HepG2 (cell line): Measurements from ENCODE around the gene CCDC192. TPM values are rescaled to one million over a fixed set of nuclear protein-coding genes. Genes with fewer than 3 reads are reported as not detected.

Source experiments
- ATAC-seq: fragments of 200-7000 bp; cut with Tn5 transposase; 3 replicates; pipeline ENCODE4 v1.9.1; 2020; ENCODE audit warnings: mild to moderate bottlenecking, moderate library complexity
- BruUV-seq: library from RNA; stranded (reverse); fragments of 400-500 nt; replicated peaks from 2 replicates; lab custom pipeline; 2021; lab: Mats Ljungman, UMichigan
- CTCF ChIA-PET: fragments of 300-600 bp; formaldehyde crosslinking; extraction: SDS; loops from one replicate; lab custom pipeline; 2021; ENCODE audit warnings: low total read pairs, inconsistent platforms, low intra/inter-chr PET ratio; lab: Yijun Ruan, JAX
- POLR2A ChIA-PET: fragments of 350-600 bp; sonication (Branson Sonifier 250); formaldehyde crosslinking; loops from one replicate; lab custom pipeline; 2020; ENCODE audit warnings: antibody characterized with exemption, inconsistent platforms; lab: Yijun Ruan, JAX
- DNase-seq: peaks from one replicate; pipeline ENCODE4 v3.0.0-alpha.2; 2015; ENCODE audit warnings: low spot score
- FAIRE-seq: peaks from 3 replicates; lab custom pipeline; 2011; peaks lifted over from hg19 to GRCh38; lab: Jason Lieb, UNC
- H2AFZ ChIP-seq: one replicate; pipeline ENCODE4 v1.6.1; 2011; ENCODE audit warnings: low read length, inconsistent platforms
- H3K27ac ChIP-seq: fragments of 300-600 bp; 3 replicates; pipeline ENCODE4 v1.8.0; 2011; ENCODE audit warnings: mixed run types, mild to moderate bottlenecking, mixed read lengths, low read length, inconsistent platforms; ENCODE audit not compliant: insufficient read depth; ENCODE audit errors: extremely low read length
- H3K27me3 ChIP-seq, 2 experiments: fragments of 200-600 bp in 1 of 2; 2 replicates in 1 of 2; 3 replicates in 1 of 2; pipeline versions ENCODE4 v1.6.0 to v1.8.0; 2011; ENCODE audit warnings: low read length in 2 of 2, mild to moderate bottlenecking in 2 of 2, moderate library complexity in 2 of 2, inconsistent platforms in 1 of 2; ENCODE audit not compliant: insufficient read depth in 2 of 2, control insufficient read depth in 1 of 2
- H3K36me3 ChIP-seq, 2 experiments: fragments of 200-600 bp in 1 of 2; replicated peaks in 1 of 2; 2 replicates in 1 of 2; 3 replicates in 1 of 2; pipeline versions ENCODE4 v1.5.1 to v1.8.0; 2011; ENCODE audit warnings: low read length in 2 of 2, inconsistent platforms in 1 of 2; ENCODE audit not compliant: insufficient read depth in 2 of 2, control insufficient read depth in 1 of 2
- H3K4me1 ChIP-seq: 2 replicates; pipeline ENCODE4 v1.5.1; 2012; ENCODE audit warnings: low read length, inconsistent platforms; ENCODE audit not compliant: insufficient read depth
- H3K4me2 ChIP-seq: 2 replicates; pipeline ENCODE4 v1.6.0; 2011; ENCODE audit warnings: low read depth, low read length, inconsistent platforms
- H3K4me3 ChIP-seq, 3 experiments: fragments of 200-600 bp in 1 of 3; sonication (generic), shearing (Covaris generic) in 1 of 3; replicated peaks in 1 of 3; 2 replicates each; pipeline ENCODE4 v1.5.1; 2011 to 2016; ENCODE audit warnings: low read length in 3 of 3, inconsistent platforms in 2 of 3, low read depth in 2 of 3, mild to moderate bottlenecking in 2 of 3, control low read depth in 1 of 3, mixed read lengths in 1 of 3; ENCODE audit not compliant: insufficient read depth in 1 of 3
- H3K79me2 ChIP-seq: one replicate; pipeline ENCODE4 v1.6.1; 2011; ENCODE audit warnings: low read length, inconsistent platforms; ENCODE audit not compliant: insufficient read depth
- H3K9ac ChIP-seq: 2 replicates; pipeline ENCODE4 v1.6.0; 2011; ENCODE audit warnings: mild to moderate bottlenecking, low read depth, low read length, inconsistent platforms; ENCODE audit not compliant: insufficient read depth
- H3K9me3 ChIP-seq: 2 replicates; pipeline ENCODE4 v1.5.1; 2012; ENCODE audit warnings: mild to moderate bottlenecking, low read length
- H4K20me1 ChIP-seq: 2 replicates; pipeline ENCODE4 v1.6.0; 2011; ENCODE audit warnings: inconsistent platforms, mild to moderate bottlenecking, low read length, moderate library complexity; ENCODE audit not compliant: insufficient read depth
- KDM5B ChIP-seq: sonication (generic); formaldehyde crosslinking; IDR thresholded peaks from 2 replicates; pipeline ENCODE4 v1.4.0; 2020; ENCODE audit warnings: missing genetic modification reagents, mild to moderate bottlenecking, borderline replicate concordance
- NFAT5 ChIP-seq: sonication (generic); formaldehyde crosslinking; IDR thresholded peaks from 2 replicates; pipeline ENCODE4 v1.4.0; 2020; ENCODE audit warnings: missing genetic modification reagents
- NFATC3 ChIP-seq: sonication (generic); formaldehyde crosslinking; IDR thresholded peaks from 2 replicates; pipeline ENCODE4 v1.5.1; 2020; ENCODE audit warnings: mild to moderate bottlenecking, missing genetic modification reagents
- NFIC ChIP-seq: IDR thresholded peaks from 2 replicates; pipeline ENCODE4 v1.6.1; 2012; ENCODE audit warnings: mild to moderate bottlenecking, low read length, inconsistent platforms
- ONECUT2 ChIP-seq: sonication (generic); formaldehyde crosslinking; IDR thresholded peaks from 2 replicates; pipeline ENCODE4 v1.4.0; 2020; ENCODE audit warnings: missing genetic modification reagents
- PHF5A ChIP-seq: IDR thresholded peaks from one replicate; pipeline ENCODE4 v1.6.1; 2018; ENCODE audit warnings: low read depth, missing genetic modification reagents; ENCODE audit not compliant: unreplicated experiment
- PLSCR1 ChIP-seq: sonication (generic); formaldehyde crosslinking; IDR thresholded peaks from 2 replicates; pipeline ENCODE4 v1.5.0; 2020; ENCODE audit warnings: missing genetic modification reagents, mild to moderate bottlenecking, borderline replicate concordance
- SMAD9 ChIP-seq: sonication (generic); formaldehyde crosslinking; IDR thresholded peaks from 2 replicates; pipeline ENCODE4 v1.5.1; 2020; ENCODE audit warnings: mild to moderate bottlenecking, missing genetic modification reagents
- ZFP37 ChIP-seq: sonication (generic); formaldehyde crosslinking; IDR thresholded peaks from 2 replicates; pipeline ENCODE4 v1.4.0; 2020; ENCODE audit warnings: missing genetic modification reagents, borderline replicate concordance
- ZNF337 ChIP-seq: sonication (generic); formaldehyde crosslinking; IDR thresholded peaks from 2 replicates; pipeline ENCODE4 v1.5.1; 2020; ENCODE audit warnings: missing genetic modification reagents, low read depth, mild to moderate bottlenecking, borderline replicate concordance
- ZNF362 ChIP-seq: sonication (generic); formaldehyde crosslinking; IDR thresholded peaks from 2 replicates; pipeline ENCODE4 v1.4.0; 2020; ENCODE audit warnings: missing genetic modification reagents, mild to moderate bottlenecking, borderline replicate concordance
- ZNF577 ChIP-seq: sonication (generic); formaldehyde crosslinking; IDR thresholded peaks from 2 replicates; pipeline ENCODE4 v1.4.0; 2020; ENCODE audit warnings: mild to moderate bottlenecking, low read depth, missing genetic modification reagents, borderline replicate concordance
- ZSCAN30 ChIP-seq: sonication (generic); formaldehyde crosslinking; IDR thresholded peaks from 2 replicates; pipeline ENCODE4 v1.5.0; 2020; ENCODE audit warnings: mild to moderate bottlenecking, missing genetic modification reagents
- WGBS: methylation state at CpG from one replicate; pipeline ENCODE4 v1.1.6; 2017; ENCODE audit warnings: low lambda C conversion rate; 5-methylcytosine and 5-hydroxymethylcytosine counted together
- in situ Hi-C: cut with HindIII; loops from 2 replicates; pipeline ENCODE4 v1.10.0; 2017; ENCODE audit warnings: low pct_unique_long_range_greater_than_20kb; ENCODE audit not compliant: extremely low pct_ligation_motif_present
- intact Hi-C: fragments of 100-400 bp; cut with micrococcal nuclease; formaldehyde crosslinking; loops from one replicate; pipeline ENCODE4 v1.10.0; 2022; ENCODE audit not compliant: unreplicated experiment
- polyA plus RNA-seq, 8 experiments: library from polyadenylated mRNA; depleted of rRNA in 3 of 8; stranded (reverse) in 7 of 8; unstranded in 1 of 8; fragments of >200 nt; fragmentation: Illumina TruSeq in 4 of 8; extraction: Trizol in 4 of 8; gene quantifications; 2 replicates each; pipeline versions ENCODE4 v1.2.1 to v1.2.3, GENCODE V29; 2011 to 2016; ENCODE audit warnings: low read depth in 4 of 8, missing spikeins in 1 of 8, mixed read lengths in 1 of 8; ENCODE audit not compliant: insufficient read depth in 1 of 8
- total RNA-seq, 5 experiments: library from RNA; depleted of rRNA; stranded (reverse); fragments of >200 nt; fragmentation: Illumina TruSeq; extraction: Trizol; gene quantifications; 2 replicates each; pipeline ENCODE4 v1.2.3, GENCODE V29; 2016; ENCODE audit warnings: low read depth in 1 of 5

The CCDC192 gene
- total and polyA plus RNA-seq, 2 of the 13 experiments (the other 11 are each of a cell fraction or from before 2014, with no cell fraction given), result not detected

- CTCF ChIA-PET, result no interaction called here
- WGBS, result 51% methylated on average over 2 of the region's 2 CpGs
Measured at GRCh38 chr5:127824126-127824525, 120.9 kb downstream of the CCDC192 start.

GRCh38 chr5:127826011-127826410 is 122.8 kb downstream of the CCDC192 start:
- DNase-seq, result no peak
- TF ChIP-seq PHF5A (CRISPR knock-in tag) (no peak), NFAT5 (CRISPR knock-in tag) (no peak), ZFP37 (CRISPR knock-in tag) (no peak), NFATC3 (CRISPR knock-in tag) (no peak), PLSCR1 (CRISPR knock-in tag) (no peak), ZNF337 (CRISPR knock-in tag) (no peak), ONECUT2 (CRISPR knock-in tag) (no peak), SMAD9 (CRISPR knock-in tag) (no peak)
- intact Hi-C loops (no loop called here), in situ Hi-C loops (no loop called here)
- Histone ChIP-seq H3K4me1 (no peaks in the 10 kb centered on the region), H3K4me2 (no peak overlapping the region), H3K27me3 (no peaks in the 10 kb centered on the region), H4K20me1 (no peaks in the 10 kb centered on the region), H3K9me3 (no peaks in the 10 kb centered on the region), H3K9ac (no peak overlapping the region), H3K4me3 (no peak overlapping the region), H2AFZ (no peak overlapping the region), H3K36me3 (no peaks in the 10 kb centered on the region), H3K27ac (no peak overlapping the region), H3K79me2 (no peaks in the 10 kb centered on the region)
- POLR2A ChIA-PET, result no interaction called here
- ATAC-seq, result no peak
- CTCF ChIA-PET, result no interaction called here
- no TSS peak for BruUV-seq
- 2% methylated on average over 3 of the region's 3 CpGs for WGBS
- FAIRE-seq, result no peak

More at GRCh38 chr5:127824126-127824525, 120.9 kb downstream of the CCDC192 start:
- BruUV-seq, result no TSS peak
- Histone ChIP-seq H3K27me3 (no peaks in the 10 kb centered on the region), H3K4me1 (no peaks in the 10 kb centered on the region), H3K27ac (no peak overlapping the region), H3K4me2 (no peak overlapping the region), H3K36me3 (no peaks in the 10 kb centered on the region), H3K79me2 (no peaks in the 10 kb centered on the region), H3K9me3 (no peaks in the 10 kb centered on the region), H2AFZ (no peak overlapping the region), H3K9ac (no peak overlapping the region), H4K20me1 (no peaks in the 10 kb centered on the region), H3K4me3 (no peak overlapping the region)
- in situ Hi-C loops (no loop called here), intact Hi-C loops (no loop called here)
- ATAC-seq (no peak), DNase-seq (no peak), FAIRE-seq (no peak)
- TF ChIP-seq ZNF577 (CRISPR knock-in tag) (no peak), KDM5B (CRISPR knock-in tag) (no peak), ZNF362 (no peak), ZSCAN30 (CRISPR knock-in tag) (no peak), NFIC (no peak)
- POLR2A ChIA-PET, result no interaction called here
